SJSA1 (cell line): ENCODE measurements around the gene ZNF74. TPM values are rescaled to one million over a fixed set of nuclear protein-coding genes. Genes with fewer than 3 reads are reported as not detected.
A peak's percentile ranks its signal among the peaks of the same experiment; 100 is the strongest.

Experiments used
- DNase-seq, 2 experiments: peaks; one replicate each; pipeline ENCODE4 v3.0.0-alpha.2; 2015 to 2020; ENCODE audit warnings: low spot score in 2 of 2, low read depth in 1 of 2
- H3K27ac ChIP-seq: fragments of 250-450 bp; sonication (Bioruptor Pico); 2 replicates; pipeline ENCODE4 v1.5.1; 2020; ENCODE audit warnings: mild to moderate bottlenecking, moderate library complexity
- H3K27me3 ChIP-seq: fragments of 250-450 bp; sonication (Bioruptor Pico); replicated peaks from 2 replicates; pipeline ENCODE4 v1.5.1; 2020; ENCODE audit warnings: mild to moderate bottlenecking, moderate library complexity
- H3K36me3 ChIP-seq: fragments of 250-450 bp; sonication (Bioruptor Pico); 2 replicates; pipeline ENCODE4 v1.5.1; 2020; ENCODE audit warnings: mild to moderate bottlenecking
- H3K4me1 ChIP-seq: fragments of 250-450 bp; sonication (Bioruptor Pico); replicated peaks from 2 replicates; pipeline ENCODE4 v1.6.1; 2021; ENCODE audit warnings: mild to moderate bottlenecking
- H3K4me3 ChIP-seq: fragments of 250-450 bp; sonication (Bioruptor Pico); 2 replicates; pipeline ENCODE4 v1.5.1; 2020; ENCODE audit warnings: mild to moderate bottlenecking
- H3K9me3 ChIP-seq: fragments of 250-450 bp; sonication (Bioruptor Pico); replicated peaks from 2 replicates; pipeline ENCODE4 v1.5.1; 2020; ENCODE audit warnings: mild to moderate bottlenecking
- total RNA-seq: library from RNA; depleted of rRNA; stranded (reverse); fragments of >200 nt; shearing (Covaris generic); gene quantifications from 2 replicates; pipeline ENCODE4 v1.2.3, GENCODE V29; 2014

Gene ZNF74
- total RNA-seq, 1 experiment from 2014 or later: 11.5 TPM

DNA sequence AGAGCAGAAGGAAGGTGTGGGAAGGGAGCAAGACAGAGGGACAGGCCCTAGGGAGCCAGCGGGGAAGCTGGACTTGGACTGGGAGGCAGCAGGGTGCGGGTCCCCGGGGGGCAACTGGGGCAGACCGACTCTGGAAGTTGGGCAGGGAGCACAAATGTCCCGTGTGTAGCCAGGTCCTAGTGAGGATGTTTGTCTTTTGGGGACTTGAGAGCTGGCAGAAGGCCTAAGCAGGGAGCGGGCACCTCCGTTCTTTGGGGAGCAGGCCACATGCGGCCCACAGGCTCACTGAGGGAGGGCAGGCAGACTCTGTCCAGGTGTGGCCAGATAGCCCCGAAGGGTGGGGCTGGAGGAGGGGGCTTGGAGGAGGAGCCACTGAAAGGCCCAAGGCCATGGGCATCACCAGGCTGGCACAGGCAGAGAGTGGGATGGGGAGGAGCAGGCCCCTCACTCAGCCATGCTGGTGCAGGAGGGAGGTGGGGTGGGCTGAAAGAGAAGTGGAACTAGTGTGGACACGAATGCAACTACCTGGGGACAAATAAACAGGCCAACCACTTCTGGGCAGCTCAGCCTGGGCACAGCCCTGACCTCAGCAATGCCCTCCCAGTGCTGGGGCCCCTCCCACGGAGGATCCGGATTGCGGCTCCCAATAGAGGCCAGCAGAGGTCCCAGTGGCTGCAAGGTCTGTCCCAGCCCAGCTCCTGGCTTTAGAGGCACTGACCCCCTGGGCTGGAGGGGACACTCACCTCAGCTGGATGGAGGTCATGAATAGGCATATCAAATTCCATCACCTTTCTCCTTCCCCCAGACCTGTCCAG is 44.9 kb downstream of the ZNF74 start:
- H3K4me1 ChIP-seq: peaks cover 33% of the 10 kb centered on the region
- H3K27me3 ChIP-seq: no peaks in the 10 kb centered on the region
- peak in 1 of 2 experiments; percentile 39 for DNase-seq
- no peak overlapping the region for H3K27ac ChIP-seq
- H3K9me3 ChIP-seq: 0 out of 2 replicates have a peak, but pooled peaks cover 3% of the 10 kb centered on the region
- peaks cover 52% of the 10 kb centered on the region for H3K36me3 ChIP-seq
- peak overlapping the region; percentile 88 for H3K4me3 ChIP-seq

DNA sequence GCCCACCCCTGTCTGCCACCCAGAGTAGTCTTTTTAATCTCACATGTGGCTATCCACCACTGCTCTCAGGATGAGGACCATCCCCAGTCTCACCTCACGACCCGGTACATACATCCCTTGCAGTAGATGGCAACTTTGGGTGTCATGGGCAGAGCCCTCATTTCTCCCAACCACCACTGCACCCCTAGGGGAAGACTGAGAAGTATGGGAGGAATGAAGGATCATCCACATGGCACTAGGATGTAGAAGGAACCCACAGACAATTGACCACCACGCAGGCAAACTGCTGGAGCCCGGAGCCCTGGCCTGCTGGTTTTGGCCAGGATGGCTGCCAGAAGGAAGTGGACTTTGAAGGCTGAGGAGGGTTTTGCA is 45.6 kb downstream of the ZNF74 start:
- H3K36me3 ChIP-seq: peaks cover 50% of the 10 kb centered on the region
- no peaks in the 10 kb centered on the region for H3K27me3 ChIP-seq
- no peak overlapping the region for H3K4me3 ChIP-seq
- no peak overlapping the region for H3K27ac ChIP-seq
- H3K9me3 ChIP-seq: 0 out of 2 replicates have a peak, but pooled peaks cover 3% of the 10 kb centered on the region
- H3K4me1 ChIP-seq: peaks cover 33% of the 10 kb centered on the region
- no peak for DNase-seq

DNA sequence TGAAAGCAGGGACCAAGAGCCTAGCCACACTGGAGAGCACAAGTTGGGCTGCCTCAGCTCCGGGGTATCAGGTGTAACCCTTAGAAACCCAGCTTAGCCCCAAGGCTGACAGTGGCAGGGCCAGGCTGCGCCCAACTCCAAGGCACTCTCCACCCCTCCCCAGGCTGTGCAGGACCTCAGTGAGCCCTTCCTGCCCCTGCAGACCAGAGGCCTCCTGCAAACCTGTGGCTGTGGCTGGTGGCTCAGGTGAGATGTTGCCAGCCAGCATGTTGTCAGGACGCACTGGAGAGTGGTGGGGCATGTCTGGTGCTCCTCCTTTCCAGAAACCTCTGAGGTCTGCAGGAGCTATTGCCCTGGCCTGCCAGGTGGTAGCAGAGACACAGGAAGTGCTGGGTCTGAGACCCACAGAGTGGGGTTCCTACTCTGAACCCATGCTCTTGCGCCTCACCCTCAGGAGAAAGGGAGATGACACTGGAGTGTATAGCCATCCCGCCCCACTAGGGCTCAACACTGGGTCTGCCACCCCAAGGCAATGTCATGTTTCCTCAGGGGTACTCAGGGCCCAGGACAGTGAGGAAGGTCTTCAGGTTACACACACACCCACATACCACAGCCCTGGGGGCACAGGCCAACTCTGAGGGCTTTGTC is 46.1 kb downstream of the ZNF74 start:
- no peak for DNase-seq
- peaks cover 48% of the 10 kb centered on the region for H3K36me3 ChIP-seq
- H3K4me1 ChIP-seq: peaks cover 31% of the 10 kb centered on the region
- no peak overlapping the region for H3K4me3 ChIP-seq
- 0 out of 2 replicates have a peak, but pooled peaks cover 3% of the 10 kb centered on the region for H3K9me3 ChIP-seq
- no peaks in the 10 kb centered on the region for H3K27me3 ChIP-seq
- H3K27ac ChIP-seq: no peak overlapping the region

DNA sequence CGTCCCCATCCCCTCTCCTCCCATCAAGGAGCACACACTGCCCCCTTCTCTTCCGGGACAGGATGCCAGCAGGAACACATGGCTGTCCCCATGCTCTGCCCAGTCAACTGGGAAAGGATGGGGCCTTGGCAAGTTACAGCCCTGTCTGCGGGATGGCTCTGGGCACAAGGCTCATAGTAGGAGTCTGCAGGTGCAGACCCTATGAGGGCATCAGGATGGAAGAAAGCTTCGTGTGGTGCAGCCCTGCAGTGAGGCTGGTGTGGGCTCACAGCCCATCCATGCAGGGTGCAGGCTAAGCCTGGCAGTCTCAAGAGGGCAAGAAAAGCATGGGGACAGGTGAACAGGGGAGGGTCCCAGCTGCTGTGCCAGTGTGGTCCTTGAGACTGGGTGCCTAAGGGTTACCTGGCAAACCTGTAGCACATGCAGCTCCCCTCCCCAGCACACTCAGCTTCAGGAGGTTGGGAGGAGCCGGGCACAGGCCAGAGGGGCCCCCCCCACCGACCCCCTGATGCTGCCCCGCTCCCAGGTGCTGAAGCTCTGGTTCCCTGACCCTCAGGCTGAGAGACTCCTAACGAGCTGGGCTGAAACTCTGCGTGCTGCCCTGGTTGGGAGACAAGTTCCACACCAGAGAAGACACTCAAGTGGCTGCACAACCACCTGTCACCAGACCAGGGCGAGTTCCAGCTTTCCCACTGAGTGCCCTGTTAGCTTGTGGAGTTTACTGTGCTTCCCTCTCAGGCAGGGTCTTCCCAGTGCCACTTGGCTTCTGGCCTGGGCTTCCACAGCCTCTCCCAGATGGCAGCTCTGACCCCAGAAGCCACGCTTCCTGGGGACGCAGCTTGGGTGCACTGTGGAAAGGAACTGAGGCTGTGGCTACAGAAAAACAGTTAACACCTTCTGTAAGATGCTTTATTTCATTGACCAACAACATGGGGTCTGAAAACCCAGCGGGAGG is 47.0 kb downstream of the ZNF74 start:
- Histone ChIP-seq H3K27me3 (no peaks in the 10 kb centered on the region), H3K4me1 (peaks cover 22% of the 10 kb centered on the region), H3K9me3 (0 out of 2 replicates have a peak, but pooled peaks cover 3% of the 10 kb centered on the region), H3K4me3 (no peak overlapping the region), H3K27ac (no peak overlapping the region), H3K36me3 (peaks cover 42% of the 10 kb centered on the region)
- DNase-seq: no peak

DNA sequence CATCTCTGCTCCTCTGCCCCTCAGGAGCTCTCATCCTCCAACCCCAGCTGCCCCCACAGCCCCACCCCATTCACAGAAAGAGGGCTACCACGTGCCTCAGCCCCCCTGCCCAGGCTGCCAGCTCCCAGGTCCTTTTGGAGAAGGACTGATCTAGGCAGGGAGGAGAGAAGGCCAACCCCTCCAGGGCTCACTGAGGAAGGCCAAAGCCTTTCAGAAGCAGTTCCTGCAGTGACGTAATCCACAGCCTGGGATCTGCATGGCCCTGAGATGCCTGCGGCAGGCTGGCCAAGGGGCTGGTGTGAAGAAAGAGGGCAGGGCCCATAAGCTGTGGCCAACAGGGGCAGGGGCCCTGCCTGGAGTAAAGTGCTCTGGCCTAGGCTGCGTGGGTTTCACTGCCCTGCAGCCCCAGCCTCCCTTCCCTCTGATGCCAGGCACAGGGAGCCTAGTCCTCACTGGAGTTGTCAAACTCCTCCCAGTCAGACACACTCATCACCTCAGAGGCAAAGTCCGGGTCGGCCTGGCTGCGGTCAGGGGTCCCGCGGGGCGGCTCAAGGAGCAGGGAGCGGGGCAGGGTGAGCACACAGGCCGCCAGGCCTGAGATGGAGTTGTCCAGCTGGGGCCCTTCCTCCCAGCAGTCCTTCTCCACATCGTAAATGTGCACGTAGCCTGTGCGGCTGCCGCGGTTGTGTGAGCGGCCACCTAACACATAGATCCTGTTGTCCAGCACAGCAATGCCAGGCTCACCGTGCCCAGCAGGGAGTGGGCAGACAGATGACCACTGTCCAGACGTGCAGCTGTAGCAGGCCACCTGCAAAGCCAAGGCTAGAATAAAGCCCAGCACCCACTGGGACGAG is 47.9 kb downstream of the ZNF74 start:
- no peak for DNase-seq
- H3K4me3 ChIP-seq: no peak overlapping the region
- H3K27ac ChIP-seq: no peak overlapping the region
- no peaks in the 10 kb centered on the region for H3K27me3 ChIP-seq
- H3K4me1 ChIP-seq: peaks cover 17% of the 10 kb centered on the region
- 0 out of 2 replicates have a peak, but pooled peaks cover 3% of the 10 kb centered on the region for H3K9me3 ChIP-seq
- peaks cover 38% of the 10 kb centered on the region for H3K36me3 ChIP-seq

DNA sequence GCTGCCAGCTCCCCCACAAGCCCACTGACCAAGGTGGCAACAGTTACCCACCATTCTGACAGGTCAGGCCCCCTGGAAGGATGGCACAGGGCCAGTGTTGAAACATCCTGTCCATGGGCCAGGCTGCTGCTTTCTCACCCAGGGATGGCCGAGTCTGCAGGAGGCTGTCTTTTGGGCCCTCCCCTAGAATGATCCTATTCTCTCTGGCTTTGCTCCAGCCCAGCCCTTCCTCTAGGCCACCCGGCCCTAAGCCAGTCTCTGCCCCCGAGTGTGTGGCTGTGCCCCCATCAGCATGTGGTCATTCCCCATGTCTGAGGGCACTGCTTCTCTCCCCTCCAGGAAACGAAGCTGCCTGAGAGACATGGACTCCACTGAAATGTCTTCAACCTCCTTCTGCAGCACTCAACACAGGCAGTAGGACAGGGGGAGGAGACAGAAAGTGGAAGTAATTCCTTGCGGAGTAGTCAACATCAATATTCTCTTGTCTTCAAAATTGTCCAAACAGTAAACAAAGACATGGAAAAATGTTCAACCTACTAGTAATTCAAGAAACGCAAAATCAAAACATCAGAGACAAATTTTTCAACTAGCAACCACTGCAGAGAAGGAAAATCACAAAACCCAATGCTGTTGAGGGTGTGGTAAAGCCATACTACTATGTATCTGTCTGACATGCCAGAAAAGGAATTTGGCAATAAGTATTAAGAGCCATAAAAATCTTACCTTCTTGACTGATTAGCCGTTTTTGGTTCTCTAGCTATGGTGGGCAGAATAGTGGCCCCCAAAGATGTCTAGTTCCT is 48.7 kb downstream of the ZNF74 start:
- DNase-seq: no peak
- no peaks in the 10 kb centered on the region for H3K27me3 ChIP-seq
- H3K4me3 ChIP-seq: no peak overlapping the region
- H3K9me3 ChIP-seq: 0 out of 2 replicates have a peak, but pooled peaks cover 3% of the 10 kb centered on the region
- no peak overlapping the region for H3K27ac ChIP-seq
- H3K4me1 ChIP-seq: peaks cover 14% of the 10 kb centered on the region
- peaks cover 32% of the 10 kb centered on the region for H3K36me3 ChIP-seq

DNA sequence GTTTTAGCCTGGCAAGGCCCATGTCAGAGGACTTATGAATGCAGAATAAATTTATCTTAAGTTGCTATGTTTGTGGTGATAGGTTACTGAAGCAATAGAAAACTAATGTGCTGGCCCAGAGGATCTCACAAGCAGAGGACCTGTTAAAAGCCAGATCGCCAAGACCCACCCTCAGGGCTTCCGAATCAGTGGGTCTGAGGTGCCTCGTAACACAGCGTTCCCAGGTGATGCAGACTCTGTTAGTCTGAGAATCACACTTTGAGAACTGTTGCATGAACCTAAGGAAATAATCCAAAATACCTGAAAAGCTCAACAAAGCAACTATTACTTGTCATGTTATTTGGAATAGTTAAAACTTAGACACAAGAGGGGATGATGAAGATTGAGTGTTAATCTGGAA is 50.4 kb downstream of the ZNF74 start:
- no peaks in the 10 kb centered on the region for H3K27me3 ChIP-seq
- no peak for DNase-seq
- H3K27ac ChIP-seq: no peak overlapping the region
- H3K4me1 ChIP-seq: no peaks in the 10 kb centered on the region
- H3K36me3 ChIP-seq: peaks cover 28% of the 10 kb centered on the region
- no peak overlapping the region for H3K4me3 ChIP-seq
- H3K9me3 ChIP-seq: no peaks in the 10 kb centered on the region

DNA sequence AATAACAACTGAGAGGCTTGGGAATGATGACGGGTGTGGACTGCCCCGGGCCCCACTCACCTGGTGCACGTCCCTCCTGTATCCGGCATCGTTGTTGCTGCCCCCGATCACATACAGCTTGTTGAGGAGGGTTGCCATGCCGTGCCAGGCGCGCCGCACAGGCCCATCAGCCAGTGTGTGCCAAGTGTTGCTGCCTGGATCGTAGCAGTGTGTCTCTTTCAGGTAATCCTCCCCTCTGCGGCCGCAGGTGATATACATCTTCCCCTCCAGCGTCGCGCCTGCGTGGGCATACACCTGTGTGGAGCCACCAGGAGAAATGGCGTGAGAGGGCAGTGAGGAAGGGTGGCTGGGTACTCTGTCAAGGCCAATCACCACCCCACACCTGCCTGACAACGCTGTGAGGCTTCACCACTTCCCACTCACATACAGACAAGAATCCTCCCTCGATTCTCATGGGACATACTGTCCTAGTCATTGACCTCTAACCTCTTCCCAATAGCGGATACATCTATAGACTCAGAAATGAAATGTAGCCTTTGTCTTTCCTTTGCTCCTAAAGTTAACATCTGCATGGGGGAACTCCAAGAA is 52.5 kb downstream of the ZNF74 start:
- Histone ChIP-seq H3K9me3 (no peaks in the 10 kb centered on the region), H3K27ac (no peak overlapping the region), H3K4me3 (no peak overlapping the region), H3K4me1 (no peaks in the 10 kb centered on the region), H3K27me3 (no peaks in the 10 kb centered on the region), H3K36me3 (peaks cover 28% of the 10 kb centered on the region)
- DNase-seq: no peak

DNA sequence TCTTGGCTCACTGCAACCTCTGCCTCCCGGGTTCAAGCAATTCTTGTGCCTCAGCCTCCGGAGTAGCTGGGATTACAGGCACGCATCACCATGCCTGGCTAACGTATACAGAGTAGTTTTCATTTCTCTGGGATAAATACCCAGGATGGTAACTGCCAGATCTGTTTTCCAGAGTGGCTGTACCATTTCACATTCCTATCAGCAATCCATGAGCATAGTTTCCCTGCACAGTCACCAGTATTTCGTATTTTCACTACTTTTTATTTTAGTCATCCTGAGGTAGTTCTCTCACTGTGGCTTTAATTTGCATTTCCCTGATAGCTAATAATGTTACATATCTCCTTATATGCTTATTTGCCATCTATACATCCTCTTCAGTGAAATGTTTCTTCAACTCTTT is 54.7 kb downstream of the ZNF74 start:
- Histone ChIP-seq H3K4me3 (no peak overlapping the region), H3K27ac (no peak overlapping the region), H3K4me1 (no peaks in the 10 kb centered on the region), H3K9me3 (no peaks in the 10 kb centered on the region), H3K36me3 (peaks cover 14% of the 10 kb centered on the region), H3K27me3 (no peaks in the 10 kb centered on the region)
- no peak for DNase-seq

DNA sequence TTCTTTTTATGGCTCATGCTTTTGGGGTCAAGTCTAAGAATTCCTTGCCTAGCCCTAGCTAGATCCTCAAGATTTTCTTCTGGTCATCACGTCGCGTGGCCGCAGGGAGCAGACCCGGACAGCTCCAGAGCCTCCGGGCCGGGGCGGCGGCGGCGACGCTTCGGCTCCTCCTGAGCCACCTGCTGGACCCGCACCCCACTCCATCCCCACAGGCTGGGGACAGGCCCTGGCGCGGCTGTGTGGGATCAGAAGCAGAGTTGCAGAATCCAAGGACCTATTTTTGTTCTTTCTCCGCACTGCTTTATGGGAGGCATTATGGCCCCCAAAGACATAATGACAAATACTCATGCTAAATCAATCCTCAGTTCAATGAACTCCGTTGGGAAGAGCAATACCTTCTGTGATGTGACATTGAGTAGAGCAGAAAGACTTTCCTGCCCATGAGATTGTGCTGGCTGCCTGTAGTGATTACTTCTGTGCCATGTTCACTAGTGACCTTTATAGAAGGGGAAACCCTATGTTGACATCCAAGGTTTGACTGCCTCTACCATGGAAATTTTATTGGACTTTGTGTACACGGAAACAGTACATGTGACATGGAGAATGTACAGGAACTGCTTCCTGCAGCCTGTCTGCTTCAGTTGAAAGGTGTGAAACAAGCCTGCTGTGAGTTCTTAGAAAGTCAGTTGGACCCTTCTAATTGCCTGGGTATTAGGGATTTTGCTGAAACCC is 56.0 kb downstream of the ZNF74 start:
- H3K4me1 ChIP-seq: 0 out of 2 replicates have a peak, but pooled peaks cover 3% of the 10 kb centered on the region
- H3K27me3 ChIP-seq: no peaks in the 10 kb centered on the region
- no peak overlapping the region for H3K4me3 ChIP-seq
- no peak overlapping the region for H3K27ac ChIP-seq
- no peaks in the 10 kb centered on the region for H3K9me3 ChIP-seq
- peaks cover 8% of the 10 kb centered on the region for H3K36me3 ChIP-seq
- DNase-seq: no peak

DNA sequence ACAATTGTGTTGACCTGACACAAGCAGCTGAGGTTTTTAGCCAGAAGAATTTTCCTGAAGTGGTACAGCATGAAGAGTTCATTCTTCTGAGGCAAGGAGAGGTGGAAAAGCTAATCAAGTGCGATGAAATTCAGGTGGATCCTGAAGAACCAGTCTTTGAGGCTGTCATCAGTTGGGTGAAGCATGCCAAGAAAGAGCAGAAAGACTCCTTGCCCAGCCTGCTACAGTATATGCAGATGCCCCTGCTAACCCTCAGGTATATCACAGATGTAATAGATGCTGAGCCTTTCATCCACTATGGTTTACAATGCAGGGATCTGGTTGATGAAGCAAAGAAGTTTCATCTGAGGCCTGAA is 56.6 kb downstream of the ZNF74 start:
- Histone ChIP-seq H3K9me3 (no peaks in the 10 kb centered on the region), H3K4me1 (0 out of 2 replicates have a peak, but pooled peaks cover 5% of the 10 kb centered on the region), H3K4me3 (no peak overlapping the region), H3K27ac (no peak overlapping the region), H3K27me3 (no peaks in the 10 kb centered on the region), H3K36me3 (peaks cover 8% of the 10 kb centered on the region)
- DNase-seq: no peak
